ENCODE results near the gene HS3ST6.
"Not testable (repeated sequence)": the region's sequence is repeated elsewhere in the genome, so short reads cannot be mapped to it uniquely, and the experiment has no call there.

The HS3ST6 gene

DNA sequence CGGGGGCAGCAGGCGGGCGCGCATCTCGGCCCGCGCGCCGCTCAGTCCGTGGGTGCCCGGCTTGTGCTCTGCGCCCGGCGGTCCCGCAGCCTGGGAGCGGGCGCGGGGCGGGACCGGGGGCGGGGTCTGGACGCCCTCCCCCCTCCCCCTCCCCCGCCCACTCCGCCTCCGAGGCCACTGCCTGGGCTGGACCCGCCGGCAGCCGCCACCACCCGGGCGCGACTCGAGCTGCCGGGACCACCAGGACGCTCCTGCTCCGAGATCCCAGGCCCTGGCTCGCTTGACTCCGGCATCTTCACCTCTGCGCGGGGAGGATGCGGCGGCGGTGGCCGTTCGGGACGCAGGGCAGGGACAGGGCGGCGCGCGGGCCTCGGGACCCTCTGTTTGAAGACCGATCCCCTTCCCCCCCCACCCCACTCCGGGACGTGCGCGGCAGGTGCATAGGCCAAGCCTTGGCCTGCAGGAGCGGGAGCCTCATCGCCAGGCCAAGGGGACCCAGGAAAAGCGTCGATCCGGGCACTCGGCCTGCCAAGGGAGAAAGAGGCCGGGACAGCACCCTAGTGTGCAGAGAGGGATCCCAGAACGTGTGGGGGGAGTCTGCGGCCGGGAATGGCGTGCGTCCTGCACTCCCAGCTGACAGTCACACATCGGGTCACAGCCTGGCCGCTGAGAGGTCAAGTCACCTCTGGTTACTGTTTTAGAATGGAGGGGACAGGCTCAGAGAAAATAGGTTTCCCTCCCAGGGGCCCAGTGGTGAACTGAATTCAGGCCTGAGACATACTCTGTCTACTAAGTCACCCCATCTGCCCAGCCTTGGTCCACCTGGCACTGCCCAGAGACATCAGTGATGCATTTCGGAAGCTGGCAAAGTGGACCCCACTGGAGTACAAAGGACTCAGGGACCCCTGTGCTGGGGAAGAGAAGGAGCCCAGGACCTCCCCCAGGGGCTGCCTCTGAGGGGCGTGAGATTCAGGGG is at the start of gene HS3ST6:
Gene HS3ST6 (minus strand): TSS at position 65 of the 976 bp plus-strand sequence. CDS start 92 bp downstream, outside the sequence.
- no peak for DNase-seq (ENCODE audit: low read depth)

DNA sequence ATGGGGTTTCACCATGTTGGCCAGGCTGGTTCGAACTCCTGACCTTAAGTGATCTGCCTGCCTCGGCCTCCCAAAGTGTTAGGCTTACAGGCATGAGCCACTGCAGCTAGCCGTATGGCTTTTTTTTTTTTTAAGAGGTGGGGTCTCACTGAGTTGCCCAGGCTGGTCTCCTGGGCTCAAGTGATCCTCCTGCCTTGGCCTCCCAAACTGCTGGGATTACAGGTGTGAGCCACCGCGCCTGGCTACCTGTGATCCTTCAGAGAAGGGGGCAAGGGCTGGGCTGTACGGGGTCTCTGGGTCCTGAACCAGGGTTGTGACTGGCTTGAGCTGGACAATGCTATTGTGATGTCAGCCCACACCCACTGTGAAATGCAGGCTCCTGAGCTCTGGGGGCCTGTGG is 48.2 kb upstream of the HS3ST6 start, which contains the start of gene RNF151:
Gene RNF151 (plus strand): TSS at position 397 of the 400 bp plus-strand sequence. CDS start 26 bp downstream, outside the sequence.
- no peak for DNase-seq (ENCODE audit: low read depth)

DNA sequence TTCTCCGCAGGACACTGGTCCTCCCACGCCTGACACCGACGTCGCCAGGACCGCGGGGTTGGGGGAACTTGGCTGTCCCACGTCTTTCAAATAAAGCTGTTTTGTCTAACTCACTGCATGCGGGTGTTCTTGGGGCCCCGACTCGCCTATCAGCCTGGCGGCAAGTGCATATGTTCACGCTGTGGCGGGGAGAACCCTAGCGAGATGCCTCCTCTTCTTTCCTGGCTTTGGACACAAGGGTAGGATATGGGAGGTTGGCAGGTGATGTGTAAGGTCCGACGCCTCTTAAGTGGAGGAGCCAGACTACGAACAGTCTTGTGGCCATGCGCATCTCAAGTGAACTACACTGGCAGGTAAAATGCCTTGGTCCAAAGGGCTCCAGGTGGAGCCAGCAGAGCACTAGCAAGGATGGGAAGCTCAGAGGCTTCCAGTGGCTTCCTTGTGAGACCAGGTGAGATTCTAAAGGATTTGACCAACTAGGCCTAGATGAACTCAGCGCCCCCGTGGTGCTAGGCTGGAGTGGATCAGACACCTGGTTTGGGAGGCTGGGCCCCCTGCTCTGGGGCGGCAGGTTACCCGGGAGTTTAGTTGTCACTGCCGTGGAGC is 47.3 kb upstream of the HS3ST6 start:
- no peak for DNase-seq (ENCODE audit: low read depth)

DNA sequence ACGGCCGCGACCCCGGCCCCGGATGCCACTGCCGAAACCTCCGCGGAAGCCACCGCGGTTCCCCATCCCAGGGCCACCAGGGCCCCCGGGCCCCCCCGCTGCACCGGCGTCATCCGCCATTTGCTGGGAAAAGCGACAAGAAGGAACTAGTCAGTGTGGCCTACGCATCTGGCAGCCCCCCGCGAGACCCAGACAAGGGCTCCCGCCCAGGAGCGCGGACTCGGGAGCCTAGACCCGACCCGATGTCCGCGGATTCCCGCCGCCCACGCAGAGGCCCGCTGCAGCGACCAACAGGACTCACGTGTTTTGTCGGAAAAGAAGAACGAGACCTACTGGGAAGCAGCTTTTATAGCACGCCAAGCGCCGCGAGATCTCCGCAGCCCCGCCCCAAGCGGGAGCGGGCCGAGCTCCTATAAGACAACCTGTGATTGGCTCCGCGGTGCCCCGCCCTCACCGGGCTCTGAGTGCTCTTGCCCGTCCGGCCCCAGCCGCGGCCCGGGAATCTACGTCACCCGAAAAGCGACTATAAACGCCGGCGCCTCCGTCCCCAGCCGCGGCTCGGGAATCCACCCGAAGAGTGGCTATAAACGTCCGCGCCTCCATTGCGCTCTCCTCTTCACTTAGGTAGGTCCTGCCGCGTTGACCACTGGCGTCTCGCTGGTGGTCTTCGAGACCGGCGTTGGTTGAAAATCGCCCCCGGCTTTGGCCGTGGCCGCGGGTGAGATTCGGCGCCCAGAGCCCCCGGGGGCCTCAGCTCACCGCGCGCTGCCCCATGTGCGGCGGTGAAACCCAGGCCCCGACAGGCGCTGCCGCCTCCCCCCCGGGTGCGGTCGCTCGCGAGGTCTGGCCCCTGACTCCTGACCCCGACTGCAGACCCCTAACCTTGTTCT is 46.5 kb upstream of the HS3ST6 start, which contains the start of gene RPS2:
Gene RPS2 (minus strand): TSS at position 321 of the 890 bp plus-strand sequence. CDS start 201 bp downstream, at position 120.
- DNase-seq (ENCODE audit: low read depth) = peak; percentile 97

DNA sequence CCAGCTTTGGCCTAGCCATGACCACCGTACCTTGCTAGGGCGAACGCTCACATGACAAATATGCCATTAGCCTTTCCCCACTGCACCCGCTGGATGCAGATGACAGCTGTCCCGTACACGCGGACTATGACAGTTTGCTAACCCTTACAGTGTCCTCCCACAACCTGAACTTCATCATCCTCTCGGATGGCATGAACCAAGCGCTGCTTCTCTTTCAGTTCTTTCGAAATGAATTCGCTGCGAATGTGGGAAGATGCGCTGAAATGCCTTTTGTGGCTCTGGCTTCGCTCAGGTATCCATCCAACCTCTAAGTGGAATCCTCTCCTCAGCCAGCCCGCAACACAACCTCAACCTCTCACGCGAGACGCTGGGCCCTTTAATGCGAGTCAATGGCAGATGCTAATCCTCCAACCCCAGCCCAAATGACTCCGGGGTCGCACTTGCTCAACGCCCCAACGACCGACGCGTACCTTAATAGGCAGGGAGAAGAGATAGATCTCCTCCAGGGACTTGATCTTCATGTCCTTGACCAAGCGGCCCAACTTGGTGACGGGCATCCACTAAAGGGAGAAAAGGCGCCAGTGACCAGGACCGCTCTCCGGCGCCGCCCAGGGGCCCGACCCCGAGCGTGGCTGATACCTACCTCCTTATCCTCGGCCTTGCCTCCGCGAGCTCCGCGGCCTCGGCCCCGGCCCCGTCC is 45.7 kb upstream of the HS3ST6 start:
- DNase-seq (ENCODE audit: low read depth) = no peak

DNA sequence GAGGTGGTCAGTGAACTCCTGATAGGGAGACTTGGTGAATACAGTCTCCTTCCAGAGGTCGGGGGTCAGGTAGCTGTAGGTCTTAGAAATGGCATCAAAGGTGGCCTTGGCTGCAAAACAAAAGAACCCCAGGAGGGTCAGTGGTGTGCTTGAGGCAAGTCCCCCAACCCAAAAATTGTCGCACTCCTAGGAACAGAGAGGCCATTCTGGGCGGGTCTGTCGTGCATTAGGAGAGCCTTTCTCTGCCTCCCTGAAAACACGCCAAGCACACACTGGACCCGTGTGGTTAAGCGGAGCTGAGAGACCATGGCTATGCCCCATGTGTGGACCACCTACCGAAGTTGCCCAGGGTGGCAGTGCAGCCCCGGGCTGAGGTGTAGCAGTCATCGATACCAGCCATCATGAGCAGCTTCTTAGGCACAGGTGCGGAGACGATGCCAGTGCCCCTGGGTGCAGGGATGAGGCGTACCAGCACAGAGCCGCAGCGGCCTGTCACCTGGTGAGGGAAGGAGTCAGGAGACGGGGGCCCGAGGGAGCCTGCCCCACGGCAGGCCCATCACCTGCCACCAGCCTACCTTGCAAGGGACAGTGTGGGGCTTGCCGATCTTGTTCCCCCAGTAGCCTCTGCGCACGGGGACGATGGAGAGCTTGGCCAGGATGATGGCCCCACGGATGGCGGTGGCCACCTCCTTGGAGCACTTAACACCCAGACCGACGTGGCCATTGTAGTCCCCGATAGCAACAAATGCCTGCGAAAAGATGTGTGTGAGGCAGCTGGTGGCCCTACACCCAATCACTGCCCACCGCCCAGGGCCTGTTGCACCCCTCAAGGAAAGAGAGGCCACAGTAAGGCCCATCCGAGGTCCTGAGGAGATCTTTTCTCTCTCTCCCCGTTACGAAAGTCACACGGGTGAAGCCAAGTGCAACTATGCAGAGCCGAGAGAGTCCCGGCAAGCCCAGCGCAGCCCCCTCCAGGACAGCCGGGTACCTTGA is 44.2 kb upstream of the HS3ST6 start:
- not testable (repeated sequence) for DNase-seq (ENCODE audit: low read depth)

DNA sequence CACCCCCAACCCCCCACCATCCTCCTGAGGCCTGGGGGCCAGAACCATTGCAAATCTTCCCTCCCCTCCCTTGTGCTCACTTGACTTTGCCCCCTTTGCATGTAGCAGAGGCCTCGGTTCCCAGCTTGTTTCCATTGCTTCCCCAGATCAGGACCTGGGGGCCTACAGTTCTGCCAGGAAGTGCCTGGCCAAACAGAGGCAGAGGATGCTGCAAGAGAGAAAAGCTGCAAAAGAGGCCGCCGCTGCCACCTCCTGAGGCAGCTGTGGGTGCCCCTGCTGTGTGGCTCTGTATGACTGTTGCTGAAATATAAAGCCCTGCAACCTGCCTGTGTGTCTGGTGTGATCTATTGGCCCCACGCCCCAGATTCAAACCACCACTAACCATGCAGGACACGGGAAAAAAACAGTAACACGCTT is 43.4 kb upstream of the HS3ST6 start:
- DNase-seq (ENCODE audit: low read depth) = no peak

DNA sequence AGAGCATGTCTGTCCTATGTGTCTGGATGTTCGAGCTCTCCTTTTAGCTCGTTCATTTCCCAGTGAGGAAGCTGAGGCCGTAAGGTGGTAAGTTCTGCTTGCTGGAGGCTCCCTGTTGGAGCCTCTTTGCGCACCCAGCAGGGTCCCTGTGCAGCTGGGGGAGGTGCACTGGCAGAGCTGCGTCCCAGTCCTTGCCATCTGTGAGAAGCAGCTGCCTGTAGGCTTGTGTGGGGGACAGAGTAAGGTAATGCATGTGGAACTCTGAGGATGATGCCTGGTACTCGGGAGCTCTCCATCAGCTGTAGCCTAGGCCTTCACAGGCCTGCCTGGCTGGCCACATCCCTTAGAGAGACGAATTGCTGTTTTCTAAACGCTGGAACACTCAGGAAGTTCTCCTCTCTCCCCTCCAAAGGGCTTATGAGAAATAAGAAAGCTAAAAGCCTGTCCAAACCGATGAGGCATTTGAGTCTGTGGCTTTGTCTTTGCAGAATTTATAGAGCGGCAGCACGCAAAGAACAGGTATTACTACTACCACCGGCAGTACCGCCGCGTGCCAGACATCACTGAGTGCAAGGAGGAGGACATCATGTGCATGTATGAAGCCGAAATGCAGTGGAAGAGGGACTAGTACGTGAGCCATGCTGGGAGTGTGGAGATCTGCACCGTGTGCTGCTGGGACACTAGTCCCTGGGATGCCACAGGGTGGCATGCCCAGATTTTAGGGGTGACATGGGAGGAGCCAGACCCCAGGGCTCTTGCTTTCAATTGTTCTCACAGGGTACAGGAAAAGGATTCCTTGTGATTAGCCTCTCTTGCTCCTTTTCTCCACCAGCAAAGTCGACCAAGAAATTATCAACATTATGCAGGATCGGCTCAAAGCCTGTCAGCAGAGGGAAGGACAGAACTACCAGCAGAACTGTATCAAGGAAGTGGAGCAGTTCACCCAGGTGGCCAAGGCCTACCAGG is 42.7 kb upstream of the HS3ST6 start:
- no peak for DNase-seq (ENCODE audit: low read depth)

DNA sequence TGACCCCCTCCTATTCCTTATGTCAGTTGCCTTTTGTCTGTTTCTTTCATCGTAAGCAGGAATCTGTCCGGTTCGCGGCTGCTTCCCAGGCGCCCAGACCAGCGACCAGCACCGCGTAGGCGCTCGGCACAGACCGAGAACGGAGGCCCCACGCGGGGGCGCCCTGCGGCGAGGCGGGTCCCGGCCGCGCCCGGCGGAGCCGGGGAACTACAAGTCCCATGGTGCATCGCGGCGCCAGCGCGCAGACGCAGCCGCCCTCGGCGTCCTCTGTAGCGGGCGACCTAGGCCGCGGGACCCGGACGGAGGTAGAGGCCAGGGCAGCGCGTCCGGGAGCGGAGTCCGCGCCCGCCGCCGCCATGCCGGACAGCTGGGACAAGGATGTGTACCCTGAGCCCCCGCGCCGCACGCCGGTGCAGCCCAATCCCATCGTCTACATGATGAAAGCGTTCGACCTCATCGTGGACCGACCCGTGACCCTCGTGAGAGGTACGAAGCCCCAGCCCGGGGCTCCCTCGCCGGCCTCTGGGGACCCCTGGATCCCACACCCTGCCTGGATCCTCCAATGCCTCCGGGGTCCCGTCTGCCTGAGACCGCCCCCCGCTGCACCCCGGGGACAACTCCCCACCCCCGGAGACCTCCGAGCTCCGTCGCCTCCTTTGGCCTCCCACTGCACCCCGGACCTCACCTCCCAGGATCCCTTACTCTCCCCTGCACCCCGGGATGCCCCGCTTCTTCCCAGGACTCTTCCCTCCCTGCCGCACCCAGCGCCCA is 41.2 kb upstream of the HS3ST6 start, which contains the start of gene NDUFB10:
Gene NDUFB10 (plus strand): TSS at position 270 of the 771 bp plus-strand sequence. CDS start 87 bp downstream, at position 357.
- DNase-seq (ENCODE audit: low read depth) = peak; percentile 65

DNA sequence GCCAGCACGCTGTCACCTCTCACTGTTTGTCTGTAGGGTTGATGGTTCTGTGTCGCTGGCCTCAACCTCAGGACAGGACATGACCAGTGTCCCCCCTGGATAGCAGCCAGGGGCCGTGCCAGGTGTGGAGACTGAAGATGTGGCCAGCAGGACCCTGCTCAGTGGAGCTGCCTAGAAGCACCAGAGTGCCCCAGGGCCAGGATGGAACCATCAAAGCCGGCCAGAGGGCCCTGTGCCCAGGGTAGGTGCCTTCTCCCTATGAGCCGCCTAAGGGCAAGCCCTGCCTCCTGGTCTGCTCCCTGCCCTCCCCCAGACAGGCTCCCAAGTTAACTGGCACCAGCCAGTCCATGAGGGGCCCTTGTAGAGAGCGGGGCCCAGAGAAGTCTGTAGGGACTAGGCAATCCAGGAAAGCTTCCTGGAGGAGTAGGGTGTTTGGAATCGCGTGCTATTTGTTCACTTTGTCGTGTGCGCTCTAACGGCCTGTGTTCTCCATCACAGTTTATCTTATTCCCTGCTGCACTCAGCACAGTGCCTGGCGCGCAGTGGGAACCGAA is 40.6 kb upstream of the HS3ST6 start:
- no peak for DNase-seq (ENCODE audit: low read depth)

DNA sequence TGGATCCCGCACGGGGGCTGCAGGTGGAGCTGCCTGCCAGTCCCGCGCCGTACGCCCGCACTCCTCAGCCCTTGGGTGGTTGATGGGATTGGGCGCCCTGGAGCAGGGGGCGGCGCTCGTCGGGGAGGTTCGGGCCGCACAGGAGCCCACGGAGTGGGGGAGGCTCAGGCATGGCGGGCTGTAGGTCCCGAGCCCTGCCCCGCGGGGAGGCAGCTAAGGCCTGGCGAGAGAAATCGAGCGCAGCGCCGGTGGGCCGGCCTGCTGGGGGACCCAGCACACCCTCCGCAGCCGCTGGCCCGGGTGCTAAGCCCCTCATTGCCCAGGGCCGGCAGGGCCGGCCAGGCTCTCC is 39.9 kb upstream of the HS3ST6 start:
- not testable (repeated sequence) for DNase-seq (ENCODE audit: low read depth)

DNA sequence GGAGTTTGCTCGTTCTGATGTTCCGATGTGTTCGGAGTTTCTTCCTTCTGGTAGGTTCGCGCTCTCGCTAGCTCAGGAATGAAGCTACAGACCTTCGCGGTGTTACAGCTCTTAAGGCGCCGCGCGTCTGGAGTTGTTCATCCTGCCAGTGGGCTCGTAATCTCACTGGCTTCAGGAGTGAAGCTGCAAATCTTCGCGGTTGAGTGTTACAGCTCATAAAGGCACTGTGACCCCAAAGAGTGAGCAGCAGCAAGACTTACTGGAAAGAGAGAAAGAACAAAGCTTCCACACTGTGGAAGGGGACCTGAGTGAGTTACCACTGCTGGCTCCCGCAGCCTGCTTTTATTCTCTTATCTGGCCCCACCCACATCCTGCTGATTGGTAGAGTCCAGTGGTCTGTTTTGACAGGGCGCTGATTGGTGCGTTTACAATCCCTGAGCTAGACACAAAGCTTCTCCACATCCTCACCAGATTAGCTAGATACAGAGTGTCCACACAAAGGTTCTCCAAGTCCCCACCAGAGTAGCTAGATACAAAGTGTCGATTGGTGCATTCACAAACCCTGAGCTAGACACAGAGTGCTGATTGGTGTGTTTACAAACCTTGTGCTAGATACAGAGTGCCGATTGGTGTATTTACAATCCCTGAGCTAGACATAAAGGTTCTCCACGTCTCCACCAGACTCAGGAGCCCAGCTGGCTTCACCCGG is 39.4 kb upstream of the HS3ST6 start:
- not testable (repeated sequence) for DNase-seq (ENCODE audit: low read depth)

DNA sequence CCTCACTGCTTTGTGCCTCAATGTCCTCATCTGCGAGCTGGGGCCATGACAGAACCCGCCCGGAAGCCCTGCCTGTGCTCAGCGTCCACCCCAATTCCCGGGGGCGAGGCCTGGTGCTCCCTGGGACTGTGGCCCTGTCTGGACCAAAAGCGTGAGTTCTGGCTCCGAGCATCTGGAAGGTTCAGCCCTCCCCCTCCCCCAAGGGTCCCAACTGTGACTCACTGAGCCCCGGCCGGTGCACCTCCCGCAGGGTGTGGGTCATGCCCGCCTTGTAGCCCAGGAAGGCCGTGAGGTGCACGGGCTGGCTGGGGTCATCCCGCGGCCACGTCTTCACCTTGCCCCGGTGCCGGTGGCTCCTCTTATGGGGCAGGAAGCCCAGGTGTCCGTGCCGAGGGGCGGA is 35.5 kb upstream of the HS3ST6 start:
- no peak for DNase-seq (ENCODE audit: low read depth)

DNA sequence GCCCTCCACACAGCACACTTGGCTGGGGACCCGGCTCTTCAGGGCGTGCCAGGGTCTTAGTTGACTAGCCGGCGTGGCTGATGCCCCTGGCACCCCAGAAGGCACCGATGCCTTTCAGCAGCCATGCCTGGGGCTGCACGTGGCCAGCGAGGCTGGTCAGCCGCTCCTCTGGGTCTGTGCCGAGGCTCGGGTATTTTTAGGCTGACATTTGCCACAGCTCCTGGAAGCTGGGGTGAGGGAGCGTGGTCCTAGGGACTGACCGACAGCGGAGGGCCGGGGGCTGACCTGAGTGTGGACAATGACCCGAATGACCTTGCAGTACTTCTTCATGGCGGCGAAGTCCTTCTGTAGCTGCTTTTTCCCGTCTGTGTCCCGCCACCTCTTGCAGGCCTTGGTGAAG is 32.3 kb upstream of the HS3ST6 start:
- no peak for DNase-seq (ENCODE audit: low read depth)

DNA sequence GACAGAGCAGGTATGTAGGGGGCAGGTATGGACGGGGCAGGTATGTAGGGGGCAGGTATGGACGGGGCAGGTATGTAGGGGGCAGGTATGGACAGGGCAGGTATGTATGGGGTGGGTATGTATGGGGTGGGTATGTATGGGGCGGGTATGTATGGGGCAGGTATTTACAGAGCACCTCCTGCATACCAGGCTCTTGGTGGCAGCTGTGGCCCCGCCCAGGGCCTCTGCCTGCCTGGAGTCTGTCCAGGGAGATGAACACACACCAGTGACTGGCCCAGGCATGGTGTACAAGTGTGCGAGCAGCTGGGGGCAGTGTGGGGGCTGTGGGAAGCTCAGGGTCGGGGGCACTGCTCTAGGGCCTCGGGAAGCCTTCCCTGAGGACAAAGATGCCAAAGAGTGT is 31.8 kb upstream of the HS3ST6 start:
- DNase-seq (ENCODE audit: low read depth) = no peak

DNA sequence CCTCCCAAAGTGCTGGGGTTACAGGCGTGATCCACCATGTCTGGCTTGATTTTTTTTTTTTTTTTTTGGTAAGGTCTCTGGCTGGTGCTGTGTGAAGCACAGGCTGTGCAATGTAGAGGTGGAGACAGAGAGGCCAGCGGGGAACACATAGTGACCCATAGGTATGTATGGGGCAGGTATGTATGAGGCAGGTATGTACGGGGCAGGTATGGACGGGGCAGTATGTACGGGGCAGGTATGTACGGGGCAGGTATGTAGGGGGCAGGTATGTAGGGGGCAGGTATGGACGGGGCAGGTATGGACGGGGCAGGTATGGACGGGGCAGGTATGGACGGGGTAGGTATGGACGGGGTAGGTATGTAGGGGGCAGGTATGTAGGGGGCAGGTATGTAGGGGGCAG is 31.3 kb upstream of the HS3ST6 start:
- DNase-seq (ENCODE audit: low read depth) = no peak

DNA sequence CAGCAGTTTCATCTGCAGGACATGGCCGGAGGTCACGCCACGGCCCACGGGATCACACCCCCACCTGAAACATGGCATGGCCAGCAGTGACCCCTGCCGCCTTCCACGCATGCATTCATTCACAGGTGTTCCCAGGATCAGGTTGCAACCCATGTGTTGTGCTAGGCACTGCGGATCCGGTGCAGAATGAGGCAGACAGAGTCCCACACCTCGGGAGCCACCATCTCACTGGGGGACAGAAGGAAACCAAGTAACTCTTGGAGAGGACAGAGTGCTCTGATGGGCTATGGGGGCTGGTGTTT is 29.1 kb upstream of the HS3ST6 start:
- DNase-seq (ENCODE audit: low read depth) = no peak

Measured in stromal cell of bone marrow (primary cell).